ENCODE results near the gene FRK. TPM values are rescaled to one million over a fixed set of nuclear protein-coding genes. Genes with fewer than 3 reads are reported as not detected.
A peak's percentile ranks its signal among the peaks of the same experiment; 100 is the strongest.
"Not testable (repeated sequence)": the region's sequence is repeated elsewhere in the genome, so short reads cannot be mapped to it uniquely, and the experiment has no call there.

Gene FRK, protein sequence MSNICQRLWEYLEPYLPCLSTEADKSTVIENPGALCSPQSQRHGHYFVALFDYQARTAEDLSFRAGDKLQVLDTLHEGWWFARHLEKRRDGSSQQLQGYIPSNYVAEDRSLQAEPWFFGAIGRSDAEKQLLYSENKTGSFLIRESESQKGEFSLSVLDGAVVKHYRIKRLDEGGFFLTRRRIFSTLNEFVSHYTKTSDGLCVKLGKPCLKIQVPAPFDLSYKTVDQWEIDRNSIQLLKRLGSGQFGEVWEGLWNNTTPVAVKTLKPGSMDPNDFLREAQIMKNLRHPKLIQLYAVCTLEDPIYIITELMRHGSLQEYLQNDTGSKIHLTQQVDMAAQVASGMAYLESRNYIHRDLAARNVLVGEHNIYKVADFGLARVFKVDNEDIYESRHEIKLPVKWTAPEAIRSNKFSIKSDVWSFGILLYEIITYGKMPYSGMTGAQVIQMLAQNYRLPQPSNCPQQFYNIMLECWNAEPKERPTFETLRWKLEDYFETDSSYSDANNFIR
- total RNA-seq (7.3 TPM), polyA plus RNA-seq (0.70 TPM)

DNA sequence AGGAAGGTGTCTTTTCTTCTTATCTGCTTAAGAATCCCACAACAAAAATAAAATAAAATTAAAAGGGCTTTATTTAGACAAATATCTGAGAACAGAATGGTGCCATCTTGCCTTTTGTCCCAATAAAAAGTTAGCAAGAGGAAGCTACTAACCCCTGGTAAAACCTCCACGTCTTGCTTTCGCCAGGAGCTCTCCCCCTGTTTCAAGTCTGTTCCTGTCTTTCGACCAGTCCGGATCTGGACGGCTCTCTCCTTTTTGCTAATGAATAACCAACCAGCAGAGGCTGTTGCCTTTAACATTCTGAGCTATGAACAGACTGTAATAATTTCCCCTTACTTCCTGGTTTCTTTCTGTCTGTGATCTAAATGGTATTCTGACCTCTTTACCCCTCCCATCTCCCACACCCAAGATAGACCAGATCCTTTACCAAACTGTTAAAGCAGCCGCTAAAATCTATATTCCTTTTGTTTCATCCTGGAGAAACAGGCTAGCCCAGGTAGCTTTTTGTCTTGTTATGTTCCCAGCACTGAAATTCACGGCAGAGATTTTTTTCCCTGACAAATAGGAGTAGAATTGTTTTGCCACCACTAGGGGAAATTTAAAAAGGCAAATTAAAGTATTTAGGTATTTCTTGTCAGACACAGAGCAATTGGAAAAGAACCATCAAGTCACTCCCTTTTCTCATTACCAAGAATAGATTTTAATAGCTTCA lies at the start of gene FRK:
FRK (minus strand) TSS at position 320 of the 712 bp plus-strand sequence. CDS start 580 bp downstream, outside the sequence.
- Histone ChIP-seq H3K4me1 (ENCODE audit: insufficient read depth) (no peaks in the 10 kb centered on the region), H3K27ac (ENCODE audit: low read depth) (peak within 1 kb of the TSS; percentile 74), H3K4me3 (ENCODE audit: low read depth, low read length) (peak within 1 kb of the TSS; percentile 47), H3K36me3 (ENCODE audit: insufficient read depth) (no peaks in the 10 kb centered on the region)
- 51% methylated on average over 7 of the region's 7 CpGs for WGBS
- peak; percentile 67 for DNase-seq (ENCODE audit: extremely low spot score)

DNA sequence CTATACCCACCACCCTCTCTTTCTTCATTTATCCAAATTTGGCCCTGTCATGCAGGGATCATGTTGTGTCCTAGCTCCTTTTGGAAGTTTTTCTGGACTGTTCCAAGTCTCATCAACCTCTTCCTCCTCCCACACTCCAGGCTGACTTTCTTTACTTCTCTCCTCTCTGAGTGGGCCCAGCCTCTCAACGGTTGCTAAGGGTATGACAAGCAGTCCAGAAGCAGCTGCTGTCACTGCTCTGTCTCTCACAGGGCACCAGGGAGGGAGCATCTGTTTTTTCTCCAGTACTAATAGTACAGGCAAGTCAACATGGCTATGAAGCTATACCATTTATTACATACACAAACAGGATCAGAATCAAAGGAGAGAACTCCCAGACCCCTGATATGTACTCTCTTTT lies 48.1 kb upstream of the FRK start:
- Histone ChIP-seq H3K27ac (ENCODE audit: low read depth) (no peak overlapping the region), H3K4me1 (ENCODE audit: insufficient read depth) (no peaks in the 10 kb centered on the region), H3K4me3 (ENCODE audit: low read depth, low read length) (no peak overlapping the region), H3K36me3 (ENCODE audit: insufficient read depth) (peaks cover 4% of the 10 kb centered on the region)
- no peak for DNase-seq (ENCODE audit: extremely low spot score)
- WGBS = 45% methylated on average over 1 of the region's 1 CpG

DNA sequence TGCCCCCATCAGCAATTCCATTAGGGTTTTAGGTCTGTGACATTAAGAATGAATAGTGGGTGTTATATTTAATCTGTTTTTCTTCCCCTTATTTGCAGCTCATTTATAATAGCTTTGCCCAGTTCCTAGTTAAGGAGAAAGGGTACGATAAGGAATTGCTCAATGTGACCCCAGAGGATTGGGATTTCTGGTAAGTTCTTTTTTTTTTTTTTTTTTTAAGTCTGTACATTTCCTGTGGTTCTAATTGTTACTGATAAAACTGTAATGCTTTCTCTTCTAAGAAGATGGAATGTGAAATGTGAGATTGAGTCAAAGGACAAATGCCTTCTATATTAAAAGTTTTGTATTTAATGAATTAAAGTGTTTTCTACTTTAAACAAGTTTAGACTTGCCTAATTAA lies 45.5 kb upstream of the FRK start:
- peaks cover 4% of the 10 kb centered on the region for H3K36me3 ChIP-seq (ENCODE audit: insufficient read depth)
- H3K4me3 ChIP-seq (ENCODE audit: low read depth, low read length) = no peak overlapping the region
- H3K27ac ChIP-seq (ENCODE audit: low read depth) = no peak overlapping the region
- 59% methylated on average over 1 of the region's 1 CpG for WGBS
- peaks cover 2% of the 10 kb centered on the region for H3K4me1 ChIP-seq (ENCODE audit: insufficient read depth)
- DNase-seq (ENCODE audit: extremely low spot score) = no peak

DNA sequence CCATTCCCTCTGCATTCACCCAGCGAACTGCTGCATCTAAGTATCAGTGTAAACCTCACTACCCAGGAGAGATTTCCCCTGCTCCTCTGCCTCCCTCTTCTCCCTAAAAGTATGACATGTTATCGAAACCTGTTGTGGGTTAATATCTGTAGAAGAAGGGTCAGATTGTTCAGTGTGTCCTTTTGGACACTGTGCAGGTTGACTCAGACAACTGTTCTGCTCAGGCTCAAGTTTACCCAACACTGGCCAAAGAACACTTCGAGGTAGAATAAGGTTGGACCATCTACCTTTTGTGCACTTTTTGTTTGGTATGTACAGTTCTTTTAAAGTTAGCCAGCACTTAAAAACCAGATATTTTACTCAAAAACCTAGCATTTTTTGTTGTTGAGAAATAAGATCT lies 44.6 kb upstream of the FRK start:
- H3K4me1 ChIP-seq (ENCODE audit: insufficient read depth) = peaks cover 2% of the 10 kb centered on the region
- 95% methylated on average over 3 of the region's 3 CpGs for WGBS
- no peak overlapping the region for H3K27ac ChIP-seq (ENCODE audit: low read depth)
- no peak for DNase-seq (ENCODE audit: extremely low spot score)
- peaks cover 1% of the 10 kb centered on the region for H3K36me3 ChIP-seq (ENCODE audit: insufficient read depth)
- no peak overlapping the region for H3K4me3 ChIP-seq (ENCODE audit: low read depth, low read length)

DNA sequence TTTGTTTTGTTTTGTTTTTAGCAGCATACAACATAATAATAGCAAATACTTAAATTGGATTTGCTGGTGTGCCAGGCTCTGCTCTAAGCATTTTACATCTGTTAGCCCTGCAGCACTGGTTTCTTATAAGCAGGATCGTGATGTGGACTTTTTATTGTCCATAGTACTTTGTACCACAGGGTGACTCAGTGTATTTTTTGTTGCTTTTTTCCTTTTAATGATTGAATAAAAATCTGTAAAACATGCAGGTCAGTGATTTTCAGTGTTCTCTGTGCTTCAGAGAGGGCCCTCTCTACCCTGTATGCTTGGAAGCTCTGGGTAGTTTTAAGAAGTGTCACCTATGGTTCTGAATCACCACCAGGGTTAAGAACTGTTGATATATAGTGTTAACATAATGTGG lies 43.9 kb upstream of the FRK start:
- H3K4me1 ChIP-seq (ENCODE audit: insufficient read depth) = peaks cover 2% of the 10 kb centered on the region
- no peak for DNase-seq (ENCODE audit: extremely low spot score)
- no peak overlapping the region for H3K27ac ChIP-seq (ENCODE audit: low read depth)
- H3K36me3 ChIP-seq (ENCODE audit: insufficient read depth) = peaks cover 1% of the 10 kb centered on the region
- WGBS = 94% methylated on average over 1 of the region's 1 CpG
- H3K4me3 ChIP-seq (ENCODE audit: low read depth, low read length) = no peak overlapping the region

DNA sequence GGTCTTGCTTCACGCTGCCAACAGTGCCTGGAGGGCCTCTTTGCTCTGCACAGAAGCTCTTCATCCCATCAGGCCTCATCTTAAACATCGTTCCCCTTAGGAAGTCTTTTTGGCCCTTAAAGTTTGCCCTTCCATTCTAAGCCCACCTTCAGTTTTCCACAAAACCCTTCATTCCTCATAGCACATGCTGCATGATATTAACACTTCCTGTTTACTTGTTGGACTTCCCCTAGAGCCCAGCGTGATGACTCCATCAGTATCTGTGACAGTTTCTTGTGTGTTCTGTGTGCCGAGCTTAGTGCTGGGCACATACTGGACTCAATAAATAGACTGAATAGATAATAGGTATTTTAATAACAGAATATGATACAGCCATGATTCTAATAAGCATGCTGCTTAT lies 42.2 kb upstream of the FRK start:
- Histone ChIP-seq H3K4me1 (ENCODE audit: insufficient read depth) (peaks cover 2% of the 10 kb centered on the region), H3K4me3 (ENCODE audit: low read depth, low read length) (no peak overlapping the region), H3K27ac (ENCODE audit: low read depth) (no peak overlapping the region), H3K36me3 (ENCODE audit: insufficient read depth) (peaks cover 1% of the 10 kb centered on the region)
- no peak for DNase-seq (ENCODE audit: extremely low spot score)
- 84% methylated on average over 4 of the region's 4 CpGs for WGBS

DNA sequence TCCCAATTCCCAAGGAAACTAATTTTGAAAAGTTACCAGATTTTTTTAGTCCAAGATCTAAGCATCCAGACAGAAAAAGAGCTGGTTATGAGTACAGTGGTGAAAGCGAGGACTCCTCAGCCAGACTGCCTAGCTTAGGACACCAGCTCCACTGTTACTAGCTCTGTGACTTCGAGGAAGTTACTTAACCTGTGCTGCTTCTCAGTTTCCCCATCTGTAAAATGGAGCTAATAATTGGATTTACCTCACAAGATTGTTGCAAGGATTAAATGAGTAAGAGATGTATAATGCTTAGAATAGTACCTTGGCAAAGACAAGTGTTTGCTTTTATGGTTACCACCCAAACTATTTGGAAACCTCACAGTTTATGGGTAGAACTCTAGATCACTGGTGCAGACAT lies 41.1 kb upstream of the FRK start:
- Histone ChIP-seq H3K27ac (ENCODE audit: low read depth) (no peak overlapping the region), H3K4me3 (ENCODE audit: low read depth, low read length) (peak overlapping the region; percentile 56), H3K36me3 (ENCODE audit: insufficient read depth) (peaks cover 1% of the 10 kb centered on the region), H3K4me1 (ENCODE audit: insufficient read depth) (peaks cover 2% of the 10 kb centered on the region)
- DNase-seq (ENCODE audit: extremely low spot score) = no peak
- 48% methylated on average over 2 of the region's 2 CpGs for WGBS

DNA sequence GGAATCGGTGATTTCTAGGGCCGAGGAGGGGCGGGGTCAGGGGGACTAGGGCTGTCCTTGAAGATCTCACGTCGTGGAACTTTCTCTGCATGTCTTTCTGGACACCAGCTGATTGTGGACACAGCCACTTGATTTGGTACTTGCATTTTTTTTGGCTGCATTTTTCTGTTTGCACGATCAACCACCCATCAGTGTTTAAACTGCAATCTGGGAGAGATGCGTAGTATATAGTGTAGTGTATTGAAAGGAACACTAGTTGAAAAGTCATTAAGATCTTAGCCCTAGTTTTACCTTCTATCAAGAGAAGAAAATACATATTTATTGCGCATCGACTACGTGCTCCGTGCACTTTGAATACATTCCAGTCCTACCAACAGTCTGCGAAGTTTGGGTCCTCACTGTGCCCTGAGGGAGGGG lies 40.6 kb upstream of the FRK start:
- peak; percentile 64 for DNase-seq (ENCODE audit: extremely low spot score)
- 1% methylated on average over 12 of the region's 12 CpGs for WGBS
- peaks cover 2% of the 10 kb centered on the region for H3K4me1 ChIP-seq (ENCODE audit: insufficient read depth)

DNA sequence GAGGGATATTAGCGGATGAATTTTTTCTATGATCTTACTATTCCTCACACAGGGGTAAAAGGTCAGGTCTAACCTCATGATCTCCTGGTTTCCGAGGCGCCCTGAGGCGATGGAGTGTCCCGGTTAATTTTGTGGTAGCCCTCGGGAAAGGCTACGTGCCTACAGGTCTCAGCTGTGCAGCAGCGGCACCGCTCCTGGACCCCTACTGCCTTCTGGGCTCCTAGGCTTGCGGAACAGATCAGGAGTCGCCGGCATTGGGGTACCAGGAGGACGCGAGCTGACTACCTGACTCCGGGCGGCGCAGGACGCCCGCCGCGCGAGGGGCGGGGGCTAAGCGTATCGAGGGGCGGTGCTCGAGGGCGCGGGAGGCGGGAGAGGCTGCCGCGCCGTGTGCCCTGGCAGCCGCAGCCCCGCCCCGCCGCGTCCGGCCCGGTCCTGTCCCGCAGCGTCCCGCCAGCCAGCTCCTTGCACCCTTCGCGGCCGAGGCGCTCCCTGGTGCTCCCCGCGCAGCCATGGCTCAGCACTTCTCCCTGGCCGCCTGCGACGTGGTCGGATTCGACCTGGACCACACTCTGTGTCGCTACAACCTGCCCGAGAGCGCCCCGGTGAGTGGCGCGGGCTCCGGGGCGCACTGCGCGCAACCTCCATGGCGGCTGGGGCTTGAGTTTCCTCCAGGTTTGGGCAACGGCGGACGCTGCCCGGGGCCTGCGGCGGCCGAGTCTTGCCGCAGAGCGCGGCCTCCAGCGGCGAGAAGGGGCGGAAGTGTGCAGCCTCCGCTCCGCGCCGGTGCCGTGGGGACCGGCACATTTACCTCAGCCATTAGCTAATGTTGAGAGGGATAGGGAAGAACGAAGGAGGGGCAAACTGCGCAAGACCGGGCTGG lies 40.0 kb upstream of the FRK start, which contains the start of gene NT5DC1:
NT5DC1 (plus strand) TSS at position 435 of the 883 bp plus-strand sequence; CDS start at position 513, 78 bp downstream.
- Histone ChIP-seq H3K36me3 (ENCODE audit: insufficient read depth) (no peaks in the 10 kb centered on the region), H3K4me1 (ENCODE audit: insufficient read depth) (peaks cover 2% of the 10 kb centered on the region), H3K27ac (ENCODE audit: low read depth) (peak within 1 kb of the TSS; percentile 90)

More for the DNA sequence above, 40.6 kb upstream of the FRK start:
- H3K27ac ChIP-seq (ENCODE audit: low read depth) = no peak overlapping the region
- peak overlapping the region; percentile 56 for H3K4me3 ChIP-seq (ENCODE audit: low read depth, low read length)
- H3K36me3 ChIP-seq (ENCODE audit: insufficient read depth) = no peaks in the 10 kb centered on the region

DNA sequence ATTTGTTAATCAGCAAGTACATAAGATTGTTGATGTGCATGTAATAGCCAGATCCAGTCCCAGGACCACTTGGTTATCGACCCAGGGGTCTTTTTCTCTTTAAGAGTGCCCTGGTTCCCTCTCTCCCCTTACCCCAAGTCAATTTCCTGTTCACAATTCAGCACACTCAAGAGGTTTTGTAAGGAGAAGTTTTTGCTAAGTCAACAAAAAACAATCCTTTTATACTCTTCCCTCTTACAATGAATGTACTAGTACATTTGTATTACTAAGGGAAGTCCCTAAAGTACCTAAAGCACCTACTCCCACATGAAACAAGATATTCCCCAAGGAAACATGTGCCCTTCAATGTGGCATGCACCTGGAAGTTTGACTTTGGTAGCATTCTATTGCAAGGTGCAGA lies 38.3 kb upstream of the FRK start:
- WGBS = 81% methylated on average over 1 of the region's 1 CpG
- H3K4me1 ChIP-seq (ENCODE audit: insufficient read depth) = peaks cover 2% of the 10 kb centered on the region
- H3K4me3 ChIP-seq (ENCODE audit: low read depth, low read length) = no peak overlapping the region
- no peaks in the 10 kb centered on the region for H3K36me3 ChIP-seq (ENCODE audit: insufficient read depth)
- no peak overlapping the region for H3K27ac ChIP-seq (ENCODE audit: low read depth)
- DNase-seq (ENCODE audit: extremely low spot score) = no peak

More for the DNA sequence above, 40.0 kb upstream of the FRK start, which contains the start of gene NT5DC1:
- peak within 1 kb of the TSS; percentile 56 for H3K4me3 ChIP-seq (ENCODE audit: low read depth, low read length)
- WGBS = under 1% methylated on average over 87 of the region's 87 CpGs
- peak; percentile 37 for DNase-seq (ENCODE audit: extremely low spot score)

DNA sequence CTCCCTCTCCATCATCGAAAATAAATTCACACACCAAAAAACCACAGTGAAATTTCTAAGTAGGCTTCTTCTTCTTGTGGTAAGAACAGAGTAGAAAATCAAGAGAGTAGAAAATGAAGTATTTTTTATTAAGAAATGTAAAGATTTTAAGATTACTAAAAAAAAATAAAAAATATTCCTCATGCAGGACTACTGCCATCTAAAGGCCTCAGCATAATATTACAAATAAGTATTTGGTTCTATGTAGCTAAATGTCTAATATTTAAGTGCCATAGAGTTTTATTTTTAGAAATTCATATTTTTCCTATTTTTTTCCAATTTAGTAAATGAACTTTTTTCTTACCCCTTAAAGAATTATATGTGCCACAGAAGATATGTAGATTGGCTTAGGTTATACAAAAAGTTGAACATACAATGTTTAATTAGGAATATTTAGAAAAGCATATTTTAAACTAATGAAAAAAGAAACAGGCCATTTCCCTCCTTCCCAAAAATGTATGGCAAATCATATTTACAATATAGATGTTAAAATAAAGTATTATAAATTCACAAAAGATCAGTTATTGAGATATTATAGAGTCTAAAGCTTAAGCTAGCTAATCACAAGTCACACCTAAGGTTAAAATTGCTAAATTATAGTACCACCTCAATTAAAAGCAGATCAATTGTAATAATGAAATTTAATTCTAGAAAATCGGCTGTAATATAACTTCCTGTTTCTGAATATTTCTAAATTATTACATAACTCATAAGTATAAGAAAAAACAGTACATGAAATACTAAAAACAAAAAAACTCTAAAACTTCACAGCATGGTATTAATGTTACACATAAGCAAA lies 36.5 kb upstream of the FRK start:
- DNase-seq (ENCODE audit: extremely low spot score) = no peak
- Histone ChIP-seq H3K4me1 (ENCODE audit: insufficient read depth) (no peaks in the 10 kb centered on the region), H3K27ac (ENCODE audit: low read depth) (no peak overlapping the region), H3K4me3 (ENCODE audit: low read depth, low read length) (no peak overlapping the region), H3K36me3 (ENCODE audit: insufficient read depth) (no peaks in the 10 kb centered on the region)
- 60% methylated on average over 2 of the region's 2 CpGs for WGBS

DNA sequence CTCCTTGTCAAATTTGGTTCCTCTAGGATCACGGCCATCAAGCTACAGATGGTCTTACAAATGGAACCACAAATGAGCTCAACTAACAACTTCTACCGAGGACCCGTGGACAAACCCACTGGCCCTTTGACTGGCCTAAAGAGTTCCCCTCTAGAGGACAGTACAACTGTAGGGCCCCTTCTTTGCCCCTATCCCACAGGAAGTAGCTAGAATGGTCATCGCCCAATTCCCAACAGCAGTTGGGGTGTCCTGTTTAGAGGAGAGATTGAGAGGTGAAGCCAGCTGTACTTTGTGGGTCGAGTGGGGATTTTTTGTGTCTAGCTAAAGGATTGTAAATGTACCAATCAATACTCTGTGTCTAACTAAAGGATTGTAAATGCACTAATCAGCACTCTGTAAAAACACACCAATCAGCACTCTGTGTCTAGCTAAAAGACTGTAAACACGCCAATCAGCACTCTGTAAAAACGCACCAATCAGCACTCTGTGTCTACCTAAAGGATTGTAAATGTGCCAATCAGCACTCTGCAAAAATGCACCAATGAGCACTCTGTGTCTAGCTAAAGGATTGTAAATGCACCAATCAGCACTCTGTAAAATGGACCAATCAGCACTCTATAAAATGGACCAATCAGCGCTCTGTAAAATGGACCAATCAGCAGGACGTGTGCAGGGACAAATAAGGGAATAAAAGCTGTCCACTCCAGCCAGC lies 35.5 kb upstream of the FRK start:
- 91% methylated on average over 9 of the region's 9 CpGs for WGBS
- H3K4me3 ChIP-seq (ENCODE audit: low read depth, low read length); H3K27ac ChIP-seq (ENCODE audit: low read depth); H3K4me1 ChIP-seq (ENCODE audit: insufficient read depth); DNase-seq (ENCODE audit: extremely low spot score); H3K36me3 ChIP-seq (ENCODE audit: insufficient read depth): not testable (repeated sequence)
